ENCODE data around the gene HNRNPLL. TPM values are rescaled to one million over a fixed set of nuclear protein-coding genes. Genes with fewer than 3 reads are reported as not detected.

The HNRNPLL gene
- total RNA-seq (2022) (58.0 and 59.4 TPM in 2 replicates), Bru-seq, nascent RNA (percentile 95 among the genes with signal in this experiment), BruChase-seq, experiment 1, labeled RNA remaining after a 2-hour chase (percentile 95 among the genes with signal in this experiment), BruChase-seq, experiment 2, labeled RNA remaining after a 6-hour chase (percentile 93 among the genes with signal in this experiment)
- long read RNA-seq, full-length matches to known transcripts = 73 of 93 reads
- long read RNA-seq, partial matches to known transcripts = 14 of 93 reads
- long read RNA-seq, other reads (novel, unspliced or antisense) = 6 of 93 reads

GRCh38 chr2:38602732-38603401 lies at the start of gene HNRNPLL:
HNRNPLL (minus strand) TSS chr2:38602928; CDS start chr2:38602626, 302 bp downstream.
- no TSS peak for BruUV-seq (replicated peaks)
- no peaks in the 10 kb centered on the region for H3K27me3 ChIP-seq (replicated peaks; ENCODE audit: control insufficient read depth, insufficient read depth, low read length)
- CTCF ChIA-PET = interaction anchor here (0.5 to 1.8 kb wide), 9 partner anchors 8 to 187 kb away, joined by 3 to 15 read pairs (median 4); partner anchors contain the start of gene GALM
- intact Hi-C loops (cut with micrococcal nuclease; ENCODE audit: unreplicated experiment) = loop anchor here (1.0 to 5.0 kb wide), 6 partner anchors 8 to 519 kb away; partner anchors contain the start of genes GALM and SOS1
- H3K4me1 ChIP-seq = 0 out of 2 replicates have a peak, but pooled peaks cover 5% of the 10 kb centered on the region
- no peaks in the 10 kb centered on the region for H3K27me3 Mint-ChIP-seq (ENCODE audit: insufficient read depth, unreplicated experiment)
- H3K9me3 Mint-ChIP-seq (ENCODE audit: unreplicated experiment) = no peaks in the 10 kb centered on the region
- no peaks in the 10 kb centered on the region for H3K9me3 ChIP-seq
- H3K4me1 Mint-ChIP-seq (ENCODE audit: low read depth, unreplicated experiment) = peaks cover 6% of the 10 kb centered on the region
- H3K4me3 ChIP-seq (ENCODE audit: low read depth, low read length) = peak within 1 kb of the TSS; percentile 87
- H3K36me3 ChIP-seq (ENCODE audit: control insufficient read depth, insufficient read depth, low read length) = no peaks in the 10 kb centered on the region
- peak; percentile 99 to 100 for DNase-seq
- H3K36me3 Mint-ChIP-seq (ENCODE audit: insufficient read depth, unreplicated experiment) = peaks cover 10% of the 10 kb centered on the region
- peak within 1 kb of the TSS; percentile 92 for H3K4me3 Mint-ChIP-seq (ENCODE audit: unreplicated experiment)
- peak within 1 kb of the TSS; percentile 96 for H3K27ac Mint-ChIP-seq (ENCODE audit: unreplicated experiment)
- POLR2A ChIA-PET = interaction anchor here (0.6 to 1.8 kb wide), 3 partner anchors 64 to 578 kb away, joined by 3 to 23 read pairs (median 8); partner anchors contain the start of genes GALM and SRSF7
- peak in 1 of 2 experiments; percentile 12 for TF ChIP-seq CTCF (IDR thresholded peaks at IDR 0.05; ENCODE audit: insufficient read depth in 1 of 2, low read depth in 1 of 2, low read length in 1 of 2, severe bottlenecking in 1 of 2, unreplicated experiment in 1 of 2)

GRCh38 chr2:38650717-38651116 lies 48.0 kb upstream of the HNRNPLL start:
- intact Hi-C loops (cut with micrococcal nuclease; ENCODE audit: unreplicated experiment) = no loop called here
- no peaks in the 10 kb centered on the region for H3K27me3 Mint-ChIP-seq (ENCODE audit: insufficient read depth, unreplicated experiment)
- H3K36me3 Mint-ChIP-seq (ENCODE audit: insufficient read depth, unreplicated experiment) = no peaks in the 10 kb centered on the region
- Histone ChIP-seq H3K27me3 (replicated peaks; ENCODE audit: control insufficient read depth, insufficient read depth, low read length) (no peaks in the 10 kb centered on the region), H3K36me3 (ENCODE audit: control insufficient read depth, insufficient read depth, low read length) (no peaks in the 10 kb centered on the region), H3K4me3 (ENCODE audit: low read depth, low read length) (no peak overlapping the region), H3K4me1 (peaks cover 8% of the 10 kb centered on the region; the same call in 1 of the 2 replicates), H3K9me3 (no peaks in the 10 kb centered on the region)
- peaks cover 7% of the 10 kb centered on the region for H3K4me1 Mint-ChIP-seq (ENCODE audit: low read depth, unreplicated experiment)
- no TSS peak for BruUV-seq (replicated peaks)
- POLR2A ChIA-PET = no interaction called here
- H3K4me3 Mint-ChIP-seq (ENCODE audit: unreplicated experiment) = no peak overlapping the region
- DNase-seq = no peak
- peaks cover 9% of the 10 kb centered on the region for H3K9me3 Mint-ChIP-seq (ENCODE audit: unreplicated experiment)
- CTCF ChIA-PET = interaction anchor here (0.6 kb wide), 1 partner anchor 14 kb away, joined by 5 read pairs; no protein-coding TSS in a partner anchor
- no peak for TF ChIP-seq CTCF (IDR thresholded peaks at IDR 0.05; ENCODE audit: insufficient read depth in 1 of 2, low read depth in 1 of 2, low read length in 1 of 2, severe bottlenecking in 1 of 2, unreplicated experiment in 1 of 2)
- no peak overlapping the region for H3K27ac Mint-ChIP-seq (ENCODE audit: unreplicated experiment)

- CTCF ChIA-PET = no interaction called here
- no peak for DNase-seq
- Mint-ChIP-seq H3K27ac (ENCODE audit: unreplicated experiment) (no peak overlapping the region), H3K36me3 (ENCODE audit: insufficient read depth, unreplicated experiment) (no peaks in the 10 kb centered on the region), H3K27me3 (ENCODE audit: insufficient read depth, unreplicated experiment) (no peaks in the 10 kb centered on the region), H3K4me1 (ENCODE audit: low read depth, unreplicated experiment) (peaks cover 7% of the 10 kb centered on the region), H3K9me3 (ENCODE audit: unreplicated experiment) (peaks cover 9% of the 10 kb centered on the region), H3K4me3 (ENCODE audit: unreplicated experiment) (no peak overlapping the region)
- H3K4me1 ChIP-seq = peaks cover 8% of the 10 kb centered on the region; the same call in 1 of the 2 replicates
- BruUV-seq (replicated peaks) = no TSS peak
- no peak for TF ChIP-seq CTCF (IDR thresholded peaks at IDR 0.05; ENCODE audit: insufficient read depth in 1 of 2, low read depth in 1 of 2, low read length in 1 of 2, severe bottlenecking in 1 of 2, unreplicated experiment in 1 of 2)
- H3K4me3 ChIP-seq (ENCODE audit: low read depth, low read length) = no peak overlapping the region
- POLR2A ChIA-PET = no interaction called here
- H3K9me3 ChIP-seq = no peaks in the 10 kb centered on the region
- no peaks in the 10 kb centered on the region for H3K36me3 ChIP-seq (ENCODE audit: control insufficient read depth, insufficient read depth, low read length)
- H3K27me3 ChIP-seq (replicated peaks; ENCODE audit: control insufficient read depth, insufficient read depth, low read length) = no peaks in the 10 kb centered on the region
- intact Hi-C loops (cut with micrococcal nuclease; ENCODE audit: unreplicated experiment) = no loop called here
These were observed 47.3 kb upstream of the HNRNPLL start for GRCh38 chr2:38650012-38650411.

Measured in Caco-2 (cell line).